IgD-negative memory B cell (primary cell): ENCODE data around the gene DPY30. TPM values are rescaled to one million over a fixed set of nuclear protein-coding genes. Genes with fewer than 3 reads are reported as not detected.
"Not testable (repeated sequence)": the region's sequence is repeated elsewhere in the genome, so short reads cannot be mapped to it uniquely, and the experiment has no call there.

Experiments used
- H3K27ac Mint-ChIP-seq, 3 donors: one replicate each; pipeline ENCODE4 v1.8.0; 2020 to 2022; ENCODE audit warnings: mild to moderate bottlenecking in 3 of 3, mixed read lengths in 3 of 3, moderate library complexity in 1 of 3
- H3K27me3 Mint-ChIP-seq: one replicate; pipeline ENCODE4 v1.8.0; 2021; ENCODE audit warnings: mixed read lengths
- H3K36me3 Mint-ChIP-seq: one replicate; pipeline ENCODE4 v1.8.0; 2020; ENCODE audit warnings: mild to moderate bottlenecking, mixed read lengths
- H3K4me1 Mint-ChIP-seq, 3 donors: one replicate each; pipeline ENCODE4 v1.8.0; 2020 to 2022; ENCODE audit warnings: mixed read lengths in 3 of 3, mild to moderate bottlenecking in 1 of 3
- H3K4me3 Mint-ChIP-seq, 4 donors: one replicate each; pipeline ENCODE4 v1.8.0; 2020 to 2022; ENCODE audit warnings: mild to moderate bottlenecking in 4 of 4, mixed read lengths in 4 of 4, moderate library complexity in 3 of 4
- H3K9me3 Mint-ChIP-seq, 3 donors: one replicate each; pipeline ENCODE4 v1.8.0; 2020 to 2021; ENCODE audit warnings: mixed read lengths in 3 of 3, mild to moderate bottlenecking in 1 of 3
- polyA plus RNA-seq: library from polyadenylated mRNA; unstranded; fragments of 300-500 nt; fragmentation: Illumina TruSeq; gene quantifications from one replicate; pipeline ENCODE4 v1.2.3, GENCODE V29; 2021

Gene DPY30
- polyA plus RNA-seq, 1 donor from 2014 or later = 157 TPM

GRCh38 chr2:32034198-32034887 lies 5.3 kb downstream of the DPY30 start:
- H3K4me1 Mint-ChIP-seq = peaks cover 14 to 25% (median 22%) of the 10 kb centered on the region in 3 donors
- H3K27ac Mint-ChIP-seq = peak overlapping the region in 2 of 3 donors; percentile 56 to 83
- H3K27me3 Mint-ChIP-seq, H3K36me3 Mint-ChIP-seq, H3K9me3 Mint-ChIP-seq: not testable (repeated sequence)
- peak overlapping the region in 3 of 4 donors; percentile 28 to 46 (median 41) for H3K4me3 Mint-ChIP-seq

- H3K9me3 Mint-ChIP-seq, H3K4me1 Mint-ChIP-seq, H3K36me3 Mint-ChIP-seq, H3K27ac Mint-ChIP-seq, H3K4me3 Mint-ChIP-seq, H3K27me3 Mint-ChIP-seq: not testable (repeated sequence)
Observed at GRCh38 chr2:32018789-32019482, 20.7 kb downstream of the DPY30 start.

- Mint-ChIP-seq H3K27me3 (no peaks in the 10 kb centered on the region), H3K4me3 (peak overlapping the region in 3 of 4 donors; percentile 40 to 80 (median 58)), H3K27ac (peak overlapping the region in 2 of 3 donors; percentile 3 to 82), H3K36me3 (peaks cover 4% of the 10 kb centered on the region), H3K9me3 (no peaks in the 10 kb centered on the region), H3K4me1 (peaks cover 21 to 24% (median 22%) of the 10 kb centered on the region in 3 donors)
Observed at GRCh38 chr2:32012872-32013271, 26.7 kb downstream of the DPY30 start.

- Mint-ChIP-seq H3K4me3 (peak overlapping the region; percentile 88 to 99 (median 96)), H3K27ac (peak overlapping the region; percentile 91 to 99 (median 97)), H3K27me3 (no peaks in the 10 kb centered on the region), H3K4me1 (peaks cover 28 to 33% (median 31%) of the 10 kb centered on the region in 3 donors), H3K9me3 (no peaks in the 10 kb centered on the region), H3K36me3 (peaks cover 3% of the 10 kb centered on the region)
Observed at GRCh38 chr2:32011485-32011960, 28.1 kb downstream of the DPY30 start.

GRCh38 chr2:32010670-32011484 lies 28.7 kb downstream of the DPY30 start, which contains the start of gene MEMO1:
MEMO1 (minus strand) TSS chr2:32011008; CDS start chr2:32010247, 761 bp downstream.
- peak within 1 kb of the TSS; percentile 88 to 99 (median 96) for H3K4me3 Mint-ChIP-seq
- H3K4me1 Mint-ChIP-seq = peaks cover 31 to 38% (median 37%) of the 10 kb centered on the region in 3 donors
- peak within 1 kb of the TSS; percentile 91 to 99 (median 97) for H3K27ac Mint-ChIP-seq

GRCh38 chr2:32010280-32010669 lies 29.3 kb downstream of the DPY30 start:
- H3K4me3 Mint-ChIP-seq = peak overlapping the region; percentile 58 to 88 (median 71)
- H3K36me3 Mint-ChIP-seq, H3K27me3 Mint-ChIP-seq, H3K9me3 Mint-ChIP-seq: not testable (repeated sequence)
- H3K27ac Mint-ChIP-seq = peak overlapping the region in 1 of 3 donors; percentile 91
- peaks cover 36 to 44% (median 43%) of the 10 kb centered on the region in 3 donors for H3K4me1 Mint-ChIP-seq

More at GRCh38 chr2:32010670-32011484, 28.7 kb downstream of the DPY30 start, which contains the start of gene MEMO1:
- Mint-ChIP-seq H3K36me3 (no peaks in the 10 kb centered on the region), H3K9me3 (no peaks in the 10 kb centered on the region), H3K27me3 (no peaks in the 10 kb centered on the region)

- peaks cover 2% of the 10 kb centered on the region for H3K36me3 Mint-ChIP-seq
- peak overlapping the region; percentile 88 to 90 (median 88) for H3K27ac Mint-ChIP-seq
- peak overlapping the region; percentile 90 to 99 (median 94) for H3K4me3 Mint-ChIP-seq
- no peaks in the 10 kb centered on the region for H3K9me3 Mint-ChIP-seq
- no peaks in the 10 kb centered on the region for H3K27me3 Mint-ChIP-seq
- peaks cover 42 to 49% (median 49%) of the 10 kb centered on the region in 3 donors for H3K4me1 Mint-ChIP-seq
Observed at GRCh38 chr2:32009516-32010256, 29.9 kb downstream of the DPY30 start.

- H3K4me3 Mint-ChIP-seq = peak overlapping the region; percentile 90 to 99 (median 94)
- H3K27ac Mint-ChIP-seq = peak overlapping the region; percentile 88 to 90 (median 88)
- peaks cover 42 to 55% (median 54%) of the 10 kb centered on the region in 3 donors for H3K4me1 Mint-ChIP-seq
- no peaks in the 10 kb centered on the region for H3K27me3 Mint-ChIP-seq
- no peaks in the 10 kb centered on the region for H3K9me3 Mint-ChIP-seq
- H3K36me3 Mint-ChIP-seq = peaks cover 2% of the 10 kb centered on the region
Observed at GRCh38 chr2:32008805-32009515, 30.6 kb downstream of the DPY30 start.

- Mint-ChIP-seq H3K4me1 (peaks cover 44 to 53% (median 46%) of the 10 kb centered on the region in 3 donors), H3K36me3 (peaks cover 2% of the 10 kb centered on the region), H3K9me3 (no peaks in the 10 kb centered on the region), H3K27ac (no peak overlapping the region), H3K27me3 (no peaks in the 10 kb centered on the region), H3K4me3 (peak overlapping the region in 2 of 4 donors; percentile 15 to 60)
Observed at GRCh38 chr2:32007121-32007391, 32.5 kb downstream of the DPY30 start.

GRCh38 chr2:32005371-32005976 lies 34.1 kb downstream of the DPY30 start:
- H3K36me3 Mint-ChIP-seq = peaks cover 2% of the 10 kb centered on the region
- H3K4me1 Mint-ChIP-seq = peaks cover 40 to 49% (median 43%) of the 10 kb centered on the region in 3 donors
- H3K9me3 Mint-ChIP-seq = no peaks in the 10 kb centered on the region
- H3K27me3 Mint-ChIP-seq = no peaks in the 10 kb centered on the region
- peak overlapping the region in 1 of 3 donors; percentile 49 for H3K27ac Mint-ChIP-seq
- peak overlapping the region in 2 of 4 donors; percentile 31 to 70 for H3K4me3 Mint-ChIP-seq

- no peak overlapping the region for H3K4me3 Mint-ChIP-seq
- H3K36me3 Mint-ChIP-seq = peaks cover 2% of the 10 kb centered on the region
- peak overlapping the region in 1 of 3 donors; percentile 53 for H3K27ac Mint-ChIP-seq
- no peaks in the 10 kb centered on the region for H3K27me3 Mint-ChIP-seq
- H3K4me1 Mint-ChIP-seq = peaks cover 43 to 56% (median 51%) of the 10 kb centered on the region in 3 donors
- no peaks in the 10 kb centered on the region for H3K9me3 Mint-ChIP-seq
Observed at GRCh38 chr2:32003791-32004190, 35.8 kb downstream of the DPY30 start.

- Mint-ChIP-seq H3K9me3 (no peaks in the 10 kb centered on the region), H3K4me1 (peaks cover 42 to 52% (median 49%) of the 10 kb centered on the region in 3 donors), H3K27me3 (no peaks in the 10 kb centered on the region), H3K4me3 (no peak overlapping the region), H3K36me3 (peaks cover 2% of the 10 kb centered on the region), H3K27ac (no peak overlapping the region)
Observed at GRCh38 chr2:32002406-32002805, 37.2 kb downstream of the DPY30 start.

- Mint-ChIP-seq H3K27ac (no peak overlapping the region), H3K4me1 (peaks cover 33 to 41% (median 37%) of the 10 kb centered on the region in 3 donors)
Observed at GRCh38 chr2:31999438-31999837, 40.2 kb downstream of the DPY30 start.

More at GRCh38 chr2:31999438-31999837, 40.2 kb downstream of the DPY30 start:
- H3K4me3 Mint-ChIP-seq = no peak overlapping the region
- no peaks in the 10 kb centered on the region for H3K9me3 Mint-ChIP-seq
- H3K36me3 Mint-ChIP-seq = peaks cover 2% of the 10 kb centered on the region
- no peaks in the 10 kb centered on the region for H3K27me3 Mint-ChIP-seq
